NCI-H1105 (cell line): ENCODE data around the gene HIRA.
"Not testable (repeated sequence)": the region's sequence is repeated elsewhere in the genome, so short reads cannot be mapped to it uniquely, and the experiment has no call there.

ENCODE experiments used
- DNase-seq: peaks from one replicate; lab custom pipeline; 2025; lab: John Stamatoyannopoulos, UW

Gene HIRA

GRCh38 chr22:19325296-19325948 lies 106.1 kb downstream of the HIRA start:
- DNase-seq, result no peak

- not testable (repeated sequence) for DNase-seq
Observed at GRCh38 chr22:19323420-19323819, 108.1 kb downstream of the HIRA start.

GRCh38 chr22:19321757-19322156 lies 109.8 kb downstream of the HIRA start:
- DNase-seq, result no peak

- DNase-seq, result not testable (repeated sequence)
Observed at GRCh38 chr22:19320136-19320535, 111.4 kb downstream of the HIRA start.

GRCh38 chr22:19319281-19319680 lies 112.3 kb downstream of the HIRA start:
- no peak for DNase-seq

- no peak for DNase-seq
Observed at GRCh38 chr22:19317865-19318264, 113.7 kb downstream of the HIRA start.

- no peak for DNase-seq
Observed at GRCh38 chr22:19307872-19308271, 123.7 kb downstream of the HIRA start.

- DNase-seq, result not testable (repeated sequence)
Observed at GRCh38 chr22:19306535-19306934, 125.0 kb downstream of the HIRA start.

GRCh38 chr22:19304547-19304946 lies 127.0 kb downstream of the HIRA start:
- no peak for DNase-seq

- DNase-seq, result no peak
Observed at GRCh38 chr22:19303785-19304184, 127.7 kb downstream of the HIRA start.

- no peak for DNase-seq
Observed at GRCh38 chr22:19295733-19296132, 135.8 kb downstream of the HIRA start.

GRCh38 chr22:19292458-19293230 lies 138.9 kb downstream of the HIRA start:
- no peak for DNase-seq

GRCh38 chr22:19291580-19292457 lies 139.7 kb downstream of the HIRA start, which contains the start of gene CLTCL1:
Gene CLTCL1, minus strand, starts transcription at chr22:19291719. Its CDS starts 78 bp downstream, at chr22:19291641.
- DNase-seq, result peak; percentile 49

- no peak for DNase-seq
Observed at GRCh38 chr22:19291218-19291579, 140.3 kb downstream of the HIRA start.

- no peak for DNase-seq
Observed at GRCh38 chr22:19290400-19291217, 140.9 kb downstream of the HIRA start.

GRCh38 chr22:19289475-19290161 lies 141.9 kb downstream of the HIRA start:
- DNase-seq, result no peak

GRCh38 chr22:19287889-19288288 lies 143.6 kb downstream of the HIRA start:
- DNase-seq, result no peak

GRCh38 chr22:19287076-19287707 lies 144.3 kb downstream of the HIRA start:
- DNase-seq, result peak; percentile 73

GRCh38 chr22:19285831-19286230 lies 145.7 kb downstream of the HIRA start:
- no peak for DNase-seq
